Liver (tissue), 9 donors: ENCODE data around the gene CSNK1E. TPM values are rescaled to one million over a fixed set of nuclear protein-coding genes. Genes with fewer than 3 reads are reported as not detected.

Experiments used
- DNase-seq: peaks from one replicate; pipeline ENCODE4 v3.0.0-alpha.2; 2017; ENCODE audit warnings: low spot score
- H3K27ac ChIP-seq, 2 donors: one replicate each; pipeline ENCODE4 v1.7.0; 2013; ENCODE audit warnings: inconsistent platforms in 2 of 2, low read length in 2 of 2, control low read depth in 1 of 2, low read depth in 1 of 2, mild to moderate bottlenecking in 1 of 2
- H3K27me3 ChIP-seq, 4 donors: one replicate each; pipeline versions ENCODE4 v1.6.1 to v1.7.0; 2013; ENCODE audit warnings: low read length in 3 of 4, inconsistent platforms in 1 of 4, mild to moderate bottlenecking in 1 of 4, moderate library complexity in 1 of 4; ENCODE audit not compliant: control insufficient read depth in 4 of 4, insufficient read depth in 4 of 4
- H3K36me3 ChIP-seq, 4 donors: one replicate each; pipeline versions ENCODE4 v1.6.1 to v1.7.0; 2013; ENCODE audit warnings: low read length in 3 of 4, mild to moderate bottlenecking in 3 of 4, low read depth in 1 of 4, moderate library complexity in 1 of 4; ENCODE audit not compliant: control insufficient read depth in 4 of 4, insufficient read depth in 3 of 4
- H3K4me1 ChIP-seq, 4 donors: one replicate each; pipeline versions ENCODE4 v1.6.1 to v1.7.0; 2013; ENCODE audit warnings: low read length in 3 of 4, mild to moderate bottlenecking in 3 of 4, moderate library complexity in 1 of 4; ENCODE audit not compliant: control insufficient read depth in 4 of 4, insufficient read depth in 4 of 4
- H3K4me3 ChIP-seq, 3 donors: one replicate each; pipeline versions ENCODE4 v1.6.1 to v1.7.0; 2013; ENCODE audit warnings: low read length in 3 of 3, control low read depth in 1 of 3, low read depth in 1 of 3, mild to moderate bottlenecking in 1 of 3
- H3K9ac ChIP-seq, 2 donors: one replicate each; pipeline ENCODE4 v1.7.0; 2013; ENCODE audit warnings: low read length in 2 of 2, mild to moderate bottlenecking in 2 of 2, moderate library complexity in 2 of 2, control low read depth in 1 of 2, low read depth in 1 of 2
- H3K9me3 ChIP-seq, 4 donors: one replicate each; pipeline versions ENCODE4 v1.6.1 to v1.7.0; 2013; ENCODE audit warnings: low read length in 3 of 4; ENCODE audit not compliant: control insufficient read depth in 4 of 4
- EGR1 ChIP-seq, 2 donors: IDR thresholded peaks; 2 replicates each; pipeline ENCODE4 v1.6.1; 2016 to 2018; ENCODE audit warnings: antibody characterized with exemption in 2 of 2, low read depth in 2 of 2
- FOXA1 ChIP-seq: IDR thresholded peaks from 2 replicates; pipeline ENCODE4 v1.6.1; 2016; ENCODE audit warnings: antibody characterized with exemption
- FOXA2 ChIP-seq: IDR thresholded peaks from 2 replicates; pipeline ENCODE4 v1.6.1; 2016; ENCODE audit warnings: antibody characterized with exemption
- GABPA ChIP-seq, 2 donors: IDR thresholded peaks in 1 of 2; conservative IDR thresholded peaks in 1 of 2; 2 replicates each; pipeline ENCODE4 v1.6.1; 2016; ENCODE audit warnings: antibody characterized with exemption in 2 of 2, mild to moderate bottlenecking in 1 of 2, moderate library complexity in 1 of 2
- HNF4A ChIP-seq, 2 donors: conservative IDR thresholded peaks; 2 replicates each; pipeline ENCODE4 v1.6.1; 2016; ENCODE audit warnings: antibody characterized with exemption in 2 of 2, mild to moderate bottlenecking in 2 of 2
- HNF4G ChIP-seq: IDR thresholded peaks from 2 replicates; pipeline ENCODE4 v1.6.1; 2016; ENCODE audit warnings: antibody characterized with exemption
- JUND ChIP-seq, 2 donors: IDR thresholded peaks; 2 replicates each; pipeline ENCODE4 v1.6.1; 2016; ENCODE audit warnings: antibody characterized with exemption in 2 of 2
- NR2F2 ChIP-seq: IDR thresholded peaks from 2 replicates; pipeline ENCODE4 v1.6.1; 2016; ENCODE audit warnings: antibody characterized with exemption
- RAD21 ChIP-seq, 2 donors: IDR thresholded peaks; 2 replicates each; pipeline ENCODE4 v1.6.1; 2016; ENCODE audit warnings: antibody characterized with exemption in 2 of 2, mild to moderate bottlenecking in 2 of 2
- RXRA ChIP-seq, 2 donors: IDR thresholded peaks; 2 replicates each; pipeline ENCODE4 v1.6.1; 2017 to 2018; ENCODE audit warnings: antibody characterized with exemption in 2 of 2, mild to moderate bottlenecking in 1 of 2
- SP1 ChIP-seq: IDR thresholded peaks from 2 replicates; pipeline ENCODE4 v1.6.1; 2018; ENCODE audit warnings: antibody characterized with exemption, mild to moderate bottlenecking
- TAF1 ChIP-seq: conservative IDR thresholded peaks from 2 replicates; pipeline ENCODE4 v1.6.1; 2016; ENCODE audit warnings: antibody characterized with exemption, mild to moderate bottlenecking
- YY1 ChIP-seq: IDR thresholded peaks from 2 replicates; pipeline ENCODE4 v1.6.1; 2016; ENCODE audit warnings: antibody characterized with exemption, mild to moderate bottlenecking
- WGBS: extraction: QIAGEN DNeasy Blood & Tissue Kit; methylation state at CpG from one replicate; pipeline ENCODE4 v1.1.7; 2013; 5-methylcytosine and 5-hydroxymethylcytosine counted together
- polyA plus RNA-seq, 2 donors: library from polyadenylated mRNA; stranded (reverse) in 1 of 2; unstranded in 1 of 2; fragments of 200-250 nt in 1 of 2; fragments of >200 nt in 1 of 2; fragmentation: Nextera tagmentation in 1 of 2; extraction: Ambion mirVana in 1 of 2; gene quantifications; one replicate each; pipeline versions ENCODE4 v1.2.1 to v1.2.3, GENCODE V29; 2013 to 2015
- total RNA-seq, 2 donors: library from RNA; depleted of rRNA; stranded (reverse); fragments of >200 nt; gene quantifications; one replicate each; pipeline ENCODE4 v1.2.3, GENCODE V29; 2014
- TF ChIP-seq, protein P1 (sequence below): IDR thresholded peaks from 2 replicates; pipeline ENCODE4 v1.6.1; 2016; ENCODE audit warnings: antibody characterized with exemption, mild to moderate bottlenecking
- TF ChIP-seq, protein P2 (sequence below): IDR thresholded peaks from 2 replicates; pipeline ENCODE4 v1.6.1; 2016; ENCODE audit warnings: antibody characterized with exemption
- TF ChIP-seq, protein P3 (sequence below): IDR thresholded peaks from 2 replicates; pipeline ENCODE4 v1.6.1; 2016; ENCODE audit warnings: antibody characterized with exemption
- TF ChIP-seq, protein P4 (sequence below): fragments of 150-350 bp; IDR thresholded peaks from 2 replicates; pipeline ENCODE4 v1.5.1; 2017; ENCODE audit warnings: improper control_type of control experiment, low read depth, low read length; ENCODE audit not compliant: missing input control
- TF ChIP-seq, protein P5 (sequence below): IDR thresholded peaks from 2 replicates; pipeline ENCODE4 v1.6.1; 2016; ENCODE audit warnings: antibody characterized with exemption
- donor health status: healthy.
- donor health status: healthy.
- donor health status: healthy.
- donor health status: healthy.
- donor health status: healthy.

Gene CSNK1E
- total and polyA plus RNA-seq, 4 donors, result 8.4 to 27.4 (median 13.7) TPM

DNA sequence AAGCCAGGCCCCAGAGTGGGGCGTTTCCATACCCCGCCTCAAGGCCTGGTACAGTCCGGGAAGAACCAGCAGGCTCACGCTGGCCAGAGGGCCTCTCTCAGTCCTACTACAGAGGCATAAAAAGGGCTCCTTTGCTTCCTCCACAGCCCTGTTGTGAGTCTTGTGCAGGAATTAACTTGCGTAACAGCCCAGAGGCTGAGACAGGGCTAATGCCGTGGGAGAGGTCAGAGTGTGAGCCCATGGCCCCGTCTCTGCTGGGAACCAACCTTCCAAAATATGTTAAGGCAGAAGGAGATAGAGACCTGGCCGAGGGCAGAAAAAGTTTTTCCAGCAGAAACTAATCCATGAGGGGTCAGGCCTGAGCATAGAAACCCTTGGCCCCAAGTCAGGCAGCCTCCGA, 24.5 kb downstream of the CSNK1E start:
- peak overlapping the region; percentile 51 to 61 for H3K27ac ChIP-seq
- H3K36me3 ChIP-seq, result peaks cover 0 to 26% (median 3%) of the 10 kb centered on the region in 4 donors
- WGBS, result 87% methylated on average over 9 of the region's 9 CpGs

More for the DNA sequence above, 24.5 kb downstream of the CSNK1E start:
- no peak for DNase-seq
- TF ChIP-seq SP1 (peak; percentile 12), RAD21 (IDR thresholded peaks at IDR 0.05) (peak in 1 of 2 donors; percentile 26), TAF1 (no peak), FOXA1 (no peak), EGR1 (IDR thresholded peaks at IDR 0.05; ENCODE audit: low read depth in 2 of 2) (no peak), HNF4A (conservative IDR thresholded peaks at IDR 0.05) (no peak), FOXA2 (no peak), RXRA (IDR thresholded peaks at IDR 0.05) (peak in 1 of 2 donors; percentile 36), YY1 (no peak), NR2F2 (peak; percentile 91), GABPA (IDR thresholded peaks at IDR 0.05 in 1 of 2, conservative IDR thresholded peaks at IDR 0.05 in 1 of 2) (no peak), JUND (IDR thresholded peaks at IDR 0.05) (no peak), HNF4G (no peak)
- TF ChIP-seq, protein P1, sequence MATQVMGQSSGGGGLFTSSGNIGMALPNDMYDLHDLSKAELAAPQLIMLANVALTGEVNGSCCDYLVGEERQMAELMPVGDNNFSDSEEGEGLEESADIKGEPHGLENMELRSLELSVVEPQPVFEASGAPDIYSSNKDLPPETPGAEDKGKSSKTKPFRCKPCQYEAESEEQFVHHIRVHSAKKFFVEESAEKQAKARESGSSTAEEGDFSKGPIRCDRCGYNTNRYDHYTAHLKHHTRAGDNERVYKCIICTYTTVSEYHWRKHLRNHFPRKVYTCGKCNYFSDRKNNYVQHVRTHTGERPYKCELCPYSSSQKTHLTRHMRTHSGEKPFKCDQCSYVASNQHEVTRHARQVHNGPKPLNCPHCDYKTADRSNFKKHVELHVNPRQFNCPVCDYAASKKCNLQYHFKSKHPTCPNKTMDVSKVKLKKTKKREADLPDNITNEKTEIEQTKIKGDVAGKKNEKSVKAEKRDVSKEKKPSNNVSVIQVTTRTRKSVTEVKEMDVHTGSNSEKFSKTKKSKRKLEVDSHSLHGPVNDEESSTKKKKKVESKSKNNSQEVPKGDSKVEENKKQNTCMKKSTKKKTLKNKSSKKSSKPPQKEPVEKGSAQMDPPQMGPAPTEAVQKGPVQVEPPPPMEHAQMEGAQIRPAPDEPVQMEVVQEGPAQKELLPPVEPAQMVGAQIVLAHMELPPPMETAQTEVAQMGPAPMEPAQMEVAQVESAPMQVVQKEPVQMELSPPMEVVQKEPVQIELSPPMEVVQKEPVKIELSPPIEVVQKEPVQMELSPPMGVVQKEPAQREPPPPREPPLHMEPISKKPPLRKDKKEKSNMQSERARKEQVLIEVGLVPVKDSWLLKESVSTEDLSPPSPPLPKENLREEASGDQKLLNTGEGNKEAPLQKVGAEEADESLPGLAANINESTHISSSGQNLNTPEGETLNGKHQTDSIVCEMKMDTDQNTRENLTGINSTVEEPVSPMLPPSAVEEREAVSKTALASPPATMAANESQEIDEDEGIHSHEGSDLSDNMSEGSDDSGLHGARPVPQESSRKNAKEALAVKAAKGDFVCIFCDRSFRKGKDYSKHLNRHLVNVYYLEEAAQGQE, result no peak
- TF ChIP-seq, protein P2, sequence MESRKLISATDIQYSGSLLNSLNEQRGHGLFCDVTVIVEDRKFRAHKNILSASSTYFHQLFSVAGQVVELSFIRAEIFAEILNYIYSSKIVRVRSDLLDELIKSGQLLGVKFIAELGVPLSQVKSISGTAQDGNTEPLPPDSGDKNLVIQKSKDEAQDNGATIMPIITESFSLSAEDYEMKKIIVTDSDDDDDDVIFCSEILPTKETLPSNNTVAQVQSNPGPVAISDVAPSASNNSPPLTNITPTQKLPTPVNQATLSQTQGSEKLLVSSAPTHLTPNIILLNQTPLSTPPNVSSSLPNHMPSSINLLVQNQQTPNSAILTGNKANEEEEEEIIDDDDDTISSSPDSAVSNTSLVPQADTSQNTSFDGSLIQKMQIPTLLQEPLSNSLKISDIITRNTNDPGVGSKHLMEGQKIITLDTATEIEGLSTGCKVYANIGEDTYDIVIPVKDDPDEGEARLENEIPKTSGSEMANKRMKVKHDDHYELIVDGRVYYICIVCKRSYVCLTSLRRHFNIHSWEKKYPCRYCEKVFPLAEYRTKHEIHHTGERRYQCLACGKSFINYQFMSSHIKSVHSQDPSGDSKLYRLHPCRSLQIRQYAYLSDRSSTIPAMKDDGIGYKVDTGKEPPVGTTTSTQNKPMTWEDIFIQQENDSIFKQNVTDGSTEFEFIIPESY, result no peak
- TF ChIP-seq, protein P3, sequence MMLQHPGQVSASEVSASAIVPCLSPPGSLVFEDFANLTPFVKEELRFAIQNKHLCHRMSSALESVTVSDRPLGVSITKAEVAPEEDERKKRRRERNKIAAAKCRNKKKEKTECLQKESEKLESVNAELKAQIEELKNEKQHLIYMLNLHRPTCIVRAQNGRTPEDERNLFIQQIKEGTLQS, result no peak
- TF ChIP-seq, protein P4, sequence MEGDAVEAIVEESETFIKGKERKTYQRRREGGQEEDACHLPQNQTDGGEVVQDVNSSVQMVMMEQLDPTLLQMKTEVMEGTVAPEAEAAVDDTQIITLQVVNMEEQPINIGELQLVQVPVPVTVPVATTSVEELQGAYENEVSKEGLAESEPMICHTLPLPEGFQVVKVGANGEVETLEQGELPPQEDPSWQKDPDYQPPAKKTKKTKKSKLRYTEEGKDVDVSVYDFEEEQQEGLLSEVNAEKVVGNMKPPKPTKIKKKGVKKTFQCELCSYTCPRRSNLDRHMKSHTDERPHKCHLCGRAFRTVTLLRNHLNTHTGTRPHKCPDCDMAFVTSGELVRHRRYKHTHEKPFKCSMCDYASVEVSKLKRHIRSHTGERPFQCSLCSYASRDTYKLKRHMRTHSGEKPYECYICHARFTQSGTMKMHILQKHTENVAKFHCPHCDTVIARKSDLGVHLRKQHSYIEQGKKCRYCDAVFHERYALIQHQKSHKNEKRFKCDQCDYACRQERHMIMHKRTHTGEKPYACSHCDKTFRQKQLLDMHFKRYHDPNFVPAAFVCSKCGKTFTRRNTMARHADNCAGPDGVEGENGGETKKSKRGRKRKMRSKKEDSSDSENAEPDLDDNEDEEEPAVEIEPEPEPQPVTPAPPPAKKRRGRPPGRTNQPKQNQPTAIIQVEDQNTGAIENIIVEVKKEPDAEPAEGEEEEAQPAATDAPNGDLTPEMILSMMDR, result no peak
- TF ChIP-seq, protein P5, sequence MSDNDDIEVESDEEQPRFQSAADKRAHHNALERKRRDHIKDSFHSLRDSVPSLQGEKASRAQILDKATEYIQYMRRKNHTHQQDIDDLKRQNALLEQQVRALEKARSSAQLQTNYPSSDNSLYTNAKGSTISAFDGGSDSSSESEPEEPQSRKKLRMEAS, result no peak
- Histone ChIP-seq H3K4me1 (no peaks in the 10 kb centered on the region), H3K9ac (no peak overlapping the region), H3K4me3 (no peak overlapping the region), H3K9me3 (no peaks in the 10 kb centered on the region), H3K27me3 (no peaks in the 10 kb centered on the region)
